ENCODE data around the gene SHISA6.
"Not testable (repeated sequence)": the region's sequence is repeated elsewhere in the genome, so short reads cannot be mapped to it uniquely, and the experiment has no call there.

SHISA6 gene

DNA sequence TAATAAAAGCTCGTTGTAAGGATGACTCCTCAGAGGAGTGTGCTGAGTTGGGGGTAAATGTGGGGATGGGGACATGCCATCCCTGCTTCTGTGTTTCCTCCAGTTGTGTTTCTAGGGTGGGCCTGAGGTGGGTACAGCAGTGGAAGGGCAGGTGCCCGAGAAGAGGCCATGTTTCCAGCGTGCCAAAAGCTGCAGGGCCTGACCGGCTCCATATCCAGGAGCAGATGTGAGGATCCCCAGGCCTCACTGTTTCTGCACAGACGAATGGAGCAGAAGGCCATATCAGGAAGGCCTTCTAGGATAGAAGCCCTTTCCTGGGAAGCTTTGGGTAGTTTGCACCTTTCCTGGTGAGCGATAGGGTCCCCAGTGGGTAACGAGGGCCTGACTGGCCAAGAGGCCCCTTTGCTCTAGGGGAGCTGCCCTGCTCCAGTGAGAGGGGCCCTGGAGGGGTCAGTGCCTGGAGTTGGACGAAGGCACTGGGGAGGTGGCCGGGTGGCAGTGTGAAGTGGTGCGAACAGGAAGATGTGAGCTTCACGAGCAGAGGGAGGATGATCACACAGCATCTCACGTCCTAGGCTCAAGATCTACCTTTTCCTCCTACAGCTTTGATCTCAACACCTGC is 62.9 kb downstream of the SHISA6 start:
- DNase-seq (ENCODE audit: low spot score), result no peak

DNA sequence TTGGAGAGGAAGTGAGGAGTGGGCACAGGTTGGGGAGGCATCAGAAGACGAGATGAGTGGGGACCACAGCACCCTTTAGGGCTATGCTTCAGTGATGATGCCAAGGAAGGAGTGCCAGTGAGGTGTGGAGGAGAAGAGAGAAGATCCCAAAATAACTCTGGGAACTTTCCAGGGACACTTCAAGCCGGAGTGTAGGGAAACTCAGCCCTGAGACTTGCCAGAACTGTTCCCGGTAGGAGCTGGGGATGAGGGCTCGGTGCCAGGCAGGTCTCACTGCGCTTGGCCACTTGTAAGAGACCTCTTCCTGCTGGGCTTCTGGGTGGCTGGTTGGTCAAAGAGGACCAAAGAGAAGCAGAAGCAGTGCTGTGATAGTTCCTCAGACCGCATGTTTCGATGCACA is 63.6 kb downstream of the SHISA6 start:
- no peak for DNase-seq (ENCODE audit: low spot score)

DNA sequence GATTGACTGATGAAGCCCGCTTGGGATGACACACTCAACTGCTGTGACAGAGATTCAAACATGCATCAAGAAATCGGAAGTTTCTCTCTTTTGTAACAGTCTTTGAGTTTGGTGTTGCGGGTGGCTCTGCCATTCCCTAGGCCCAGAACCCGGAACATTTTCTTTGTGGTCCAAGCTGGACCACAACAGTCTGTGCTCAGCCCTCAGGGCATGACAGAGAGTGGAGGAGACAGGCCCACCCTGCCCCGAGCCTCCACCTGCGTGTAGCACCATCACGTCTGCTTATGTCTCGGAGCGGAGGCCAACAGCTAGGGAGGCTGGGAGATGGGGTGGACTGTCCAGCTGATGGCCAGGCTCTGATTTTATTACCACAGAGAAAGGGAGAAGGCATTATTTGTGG is 64.5 kb downstream of the SHISA6 start:
- no peak for DNase-seq (ENCODE audit: low spot score)

DNA sequence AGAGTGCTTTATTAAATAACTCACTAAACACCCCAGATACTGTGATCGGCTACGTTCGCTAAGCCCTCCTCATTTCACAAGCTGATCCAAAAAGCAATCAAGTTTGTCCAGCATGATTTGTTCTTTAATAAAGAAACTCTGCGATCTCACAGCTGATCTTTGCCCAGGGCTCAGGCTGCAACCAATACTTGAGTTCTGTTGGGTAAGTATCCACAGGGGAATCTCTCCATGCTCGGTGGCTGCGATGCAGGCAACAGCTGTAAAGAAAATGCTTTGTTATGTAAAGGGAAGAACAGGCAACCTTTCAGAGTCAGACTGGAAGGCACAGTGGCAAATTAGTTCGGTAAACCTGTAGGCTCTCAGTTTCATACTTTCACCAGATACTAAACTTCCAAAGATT is 67.5 kb downstream of the SHISA6 start:
- no peak for DNase-seq (ENCODE audit: low spot score)

DNA sequence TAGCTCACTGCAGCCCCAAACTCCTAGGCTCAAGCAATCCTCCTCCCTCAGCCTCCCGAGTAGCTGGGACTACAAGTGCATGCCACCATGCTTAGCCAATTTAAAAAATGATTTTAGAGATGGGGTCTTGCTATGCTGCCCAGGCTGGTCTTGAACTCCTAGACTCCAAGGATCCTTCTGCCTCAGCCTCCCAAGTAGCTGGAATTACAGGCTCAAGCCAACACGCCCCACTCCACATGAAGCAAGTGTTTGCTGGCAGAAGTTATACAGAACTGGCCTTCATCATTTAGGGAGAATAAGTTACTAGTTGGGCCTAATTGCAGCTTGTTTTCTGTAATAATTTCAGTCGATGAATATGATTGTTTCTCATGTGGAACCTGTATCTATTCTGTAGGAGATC is 68.0 kb downstream of the SHISA6 start:
- DNase-seq (ENCODE audit: low spot score), result no peak

DNA sequence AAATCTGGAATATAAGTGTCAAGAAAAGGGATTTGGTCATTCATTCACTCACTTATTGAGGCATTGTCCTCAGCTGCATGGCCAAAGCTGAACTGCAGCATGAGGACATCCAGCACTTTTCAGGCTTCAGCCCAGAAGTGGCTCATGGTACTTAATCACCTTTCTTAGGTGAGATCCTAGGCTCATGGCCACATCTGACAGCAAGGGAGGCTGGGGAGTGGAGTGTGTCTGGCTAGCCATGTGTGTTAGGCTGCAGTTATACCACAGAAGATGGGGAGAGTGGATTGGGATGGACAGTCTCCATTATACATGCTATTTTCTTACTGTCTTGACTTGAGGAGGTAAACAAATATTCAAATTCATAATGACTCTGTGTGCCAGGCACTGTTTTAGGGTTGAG is 68.8 kb downstream of the SHISA6 start:
- no peak for DNase-seq (ENCODE audit: low spot score)

DNA sequence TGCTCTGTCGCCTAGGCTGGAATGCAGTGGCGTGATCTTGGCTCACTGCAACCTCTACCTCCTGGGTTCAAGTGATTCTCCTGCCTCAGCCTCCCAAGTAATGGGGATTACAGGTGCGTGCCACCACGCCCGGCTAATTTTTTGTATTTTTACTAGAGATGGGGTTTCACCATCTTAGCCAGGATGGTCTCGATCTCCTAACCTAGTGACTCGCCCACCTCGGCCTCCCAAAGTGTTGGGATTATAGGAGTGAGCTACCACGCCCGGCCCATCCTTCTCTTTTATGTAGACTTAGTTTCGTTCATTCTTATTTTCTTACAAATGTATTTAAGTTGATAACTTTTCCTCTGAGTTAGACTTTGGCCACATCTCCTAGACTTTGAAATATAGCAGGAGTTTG is 75.4 kb downstream of the SHISA6 start:
- not testable (repeated sequence) for DNase-seq (ENCODE audit: low spot score)

DNA sequence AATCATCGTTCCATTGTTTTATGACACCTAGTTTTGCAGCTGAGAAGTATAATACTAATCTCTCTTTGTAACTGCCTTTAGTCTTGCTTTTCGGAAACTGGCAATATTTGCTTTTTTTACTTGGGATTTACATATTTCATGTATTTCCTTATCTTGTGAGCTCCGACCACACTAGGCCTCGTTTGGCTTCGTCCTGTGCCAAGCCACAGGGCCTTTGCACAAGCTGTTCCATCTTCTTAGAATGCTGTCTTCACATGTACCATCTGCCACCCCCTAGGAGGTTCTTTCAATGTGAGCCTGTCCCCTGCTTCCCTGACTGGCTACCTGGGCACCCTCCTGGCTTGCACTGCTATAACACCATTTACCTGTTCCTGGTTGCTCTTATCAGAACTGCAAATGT is 77.2 kb downstream of the SHISA6 start:
- DNase-seq (ENCODE audit: low spot score), result no peak

DNA sequence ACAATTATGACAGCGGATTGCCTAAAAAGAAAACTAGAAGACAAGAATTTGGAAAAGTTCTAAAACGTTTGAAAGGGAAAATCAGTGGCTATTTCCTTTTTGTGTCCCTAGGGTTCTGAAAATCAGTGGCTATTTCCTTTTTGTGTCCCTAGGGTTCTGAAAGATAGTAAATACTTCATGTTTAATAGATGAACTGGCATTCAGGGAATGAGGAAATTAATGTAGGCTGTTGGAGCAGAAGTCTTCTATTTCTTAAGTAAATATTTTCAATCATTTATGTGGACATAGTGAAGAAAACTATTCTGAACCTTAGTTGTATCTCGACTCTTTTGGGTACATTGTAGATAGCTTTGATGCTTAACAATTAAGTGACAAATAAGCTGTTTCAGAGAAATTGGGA is 78.9 kb downstream of the SHISA6 start:
- DNase-seq (ENCODE audit: low spot score), result no peak

DNA sequence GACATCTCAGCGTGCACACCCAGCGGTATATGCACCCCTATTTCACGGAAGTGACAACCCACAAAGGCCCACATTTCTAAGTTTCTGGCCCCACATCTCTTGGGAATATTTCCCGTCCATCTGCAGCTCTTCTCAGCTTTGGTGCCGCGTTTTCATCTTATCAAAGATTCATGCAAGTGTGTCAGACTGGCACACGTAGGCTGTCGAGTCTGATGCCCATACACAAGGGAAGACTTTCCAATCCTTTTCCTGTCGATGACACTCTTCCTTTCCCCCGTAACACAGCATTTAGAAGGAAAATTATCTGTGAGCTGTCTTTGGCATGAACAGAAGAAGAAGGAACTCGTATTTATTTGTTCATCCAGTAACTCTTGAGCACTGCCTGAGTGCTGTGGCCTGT is 83.0 kb downstream of the SHISA6 start:
- DNase-seq (ENCODE audit: low spot score), result no peak

DNA sequence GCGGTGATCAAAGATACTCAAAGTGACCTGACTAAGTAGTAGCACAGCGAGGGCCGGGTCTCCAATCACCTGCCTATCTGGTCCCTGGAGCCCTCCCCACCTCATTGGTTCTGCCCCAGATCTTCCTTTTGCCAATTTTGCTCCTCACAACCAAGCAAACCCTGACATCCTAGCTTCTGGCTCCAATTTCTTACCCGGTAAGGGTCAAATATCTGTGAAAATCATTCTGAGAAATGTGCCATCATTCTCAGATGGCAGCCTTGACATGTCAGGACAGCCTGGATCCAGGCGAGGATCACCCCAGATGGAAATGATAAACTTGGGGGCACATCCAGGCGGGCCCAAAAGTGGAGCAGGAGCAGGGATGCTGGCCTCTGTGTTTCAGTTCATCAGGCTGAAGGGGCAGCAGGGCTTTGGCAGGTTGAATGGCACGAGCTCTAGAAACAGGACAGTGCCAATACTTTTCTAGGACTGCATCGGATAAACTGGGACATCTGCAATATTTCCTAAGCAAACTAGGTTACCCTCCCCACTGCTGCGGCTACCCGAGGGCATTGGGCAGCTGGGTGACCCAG is 83.9 kb downstream of the SHISA6 start:
- DNase-seq (ENCODE audit: low spot score), result no peak

DNA sequence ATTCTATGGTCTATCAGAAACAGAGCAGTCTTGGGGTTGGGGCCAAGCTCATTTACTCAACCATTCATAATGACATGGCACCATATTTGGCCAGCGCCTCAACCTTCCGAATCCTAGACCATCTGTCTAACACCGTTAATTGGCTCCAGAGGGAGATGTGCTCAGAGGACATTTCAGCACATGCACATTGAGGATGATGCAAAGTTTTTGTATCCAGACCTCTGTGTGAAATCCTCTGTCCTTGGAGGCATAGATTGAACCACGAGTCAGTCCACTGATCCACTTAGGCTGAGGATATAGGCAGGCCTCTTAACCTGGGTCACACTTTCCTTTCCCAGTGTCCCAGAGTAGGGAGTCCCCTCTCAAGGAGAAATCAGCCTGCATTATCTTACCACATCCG is 85.5 kb downstream of the SHISA6 start:
- DNase-seq (ENCODE audit: low spot score), result no peak

DNA sequence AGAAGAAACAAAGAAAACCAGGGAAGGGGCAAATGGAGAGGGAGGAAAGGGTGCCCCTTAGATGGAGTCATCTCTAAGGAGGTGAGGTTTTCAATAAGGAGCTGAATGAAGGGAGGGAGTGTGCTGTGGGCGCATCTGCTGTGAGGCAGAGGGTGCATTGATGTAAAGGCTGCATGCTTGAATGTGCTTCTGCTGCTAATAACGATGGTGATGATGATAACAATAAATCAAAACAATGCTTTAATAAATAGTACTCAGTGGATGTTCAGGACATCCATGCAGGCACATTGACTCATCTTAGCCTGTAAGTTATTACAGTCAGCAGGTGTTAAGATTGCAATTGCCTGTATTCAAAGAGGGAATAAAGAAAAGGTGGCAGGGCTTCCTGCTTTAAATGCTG is 87.8 kb downstream of the SHISA6 start:
- no peak for DNase-seq (ENCODE audit: low spot score)

DNA sequence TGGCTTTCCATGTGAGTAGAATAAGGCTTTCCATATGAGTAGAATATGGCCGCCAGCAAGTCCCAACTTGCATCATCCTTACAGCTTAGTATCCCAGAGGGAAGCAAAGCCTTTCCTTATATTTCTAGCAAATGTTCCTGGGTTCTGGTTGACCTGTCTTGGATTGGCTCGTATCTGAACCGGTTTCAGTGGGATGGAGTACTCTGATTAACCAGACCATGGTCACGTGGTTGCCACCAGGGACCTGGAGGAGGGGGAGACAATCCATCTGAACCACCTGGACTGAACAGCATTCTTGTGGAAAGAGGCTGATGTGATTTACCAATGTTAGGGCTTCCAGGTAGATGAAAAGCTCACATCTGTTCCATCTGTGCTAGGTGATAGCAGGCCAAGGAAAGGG is 89.0 kb downstream of the SHISA6 start:
- no peak for DNase-seq (ENCODE audit: low spot score)

DNA sequence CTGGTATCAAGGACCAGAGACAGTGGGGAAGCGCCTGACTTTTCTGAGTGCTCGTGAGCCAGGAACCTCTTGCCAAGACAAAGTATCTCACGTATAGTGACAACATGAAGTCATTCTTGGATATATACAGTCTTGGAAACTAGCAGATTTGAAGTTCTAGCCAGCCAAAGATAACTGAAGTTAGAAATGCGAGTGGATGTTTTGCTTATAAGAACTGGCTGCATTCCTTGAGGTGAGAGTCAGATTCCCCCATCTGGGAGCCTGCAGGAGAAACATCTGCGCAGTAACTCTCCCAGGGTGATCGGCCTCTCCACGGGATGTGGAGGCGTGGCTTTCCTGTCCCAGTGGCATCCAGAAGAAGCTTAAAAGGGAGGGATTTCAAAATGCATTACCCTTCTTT is 89.8 kb downstream of the SHISA6 start:
- peak; percentile 33 for DNase-seq (ENCODE audit: low spot score)

DNA sequence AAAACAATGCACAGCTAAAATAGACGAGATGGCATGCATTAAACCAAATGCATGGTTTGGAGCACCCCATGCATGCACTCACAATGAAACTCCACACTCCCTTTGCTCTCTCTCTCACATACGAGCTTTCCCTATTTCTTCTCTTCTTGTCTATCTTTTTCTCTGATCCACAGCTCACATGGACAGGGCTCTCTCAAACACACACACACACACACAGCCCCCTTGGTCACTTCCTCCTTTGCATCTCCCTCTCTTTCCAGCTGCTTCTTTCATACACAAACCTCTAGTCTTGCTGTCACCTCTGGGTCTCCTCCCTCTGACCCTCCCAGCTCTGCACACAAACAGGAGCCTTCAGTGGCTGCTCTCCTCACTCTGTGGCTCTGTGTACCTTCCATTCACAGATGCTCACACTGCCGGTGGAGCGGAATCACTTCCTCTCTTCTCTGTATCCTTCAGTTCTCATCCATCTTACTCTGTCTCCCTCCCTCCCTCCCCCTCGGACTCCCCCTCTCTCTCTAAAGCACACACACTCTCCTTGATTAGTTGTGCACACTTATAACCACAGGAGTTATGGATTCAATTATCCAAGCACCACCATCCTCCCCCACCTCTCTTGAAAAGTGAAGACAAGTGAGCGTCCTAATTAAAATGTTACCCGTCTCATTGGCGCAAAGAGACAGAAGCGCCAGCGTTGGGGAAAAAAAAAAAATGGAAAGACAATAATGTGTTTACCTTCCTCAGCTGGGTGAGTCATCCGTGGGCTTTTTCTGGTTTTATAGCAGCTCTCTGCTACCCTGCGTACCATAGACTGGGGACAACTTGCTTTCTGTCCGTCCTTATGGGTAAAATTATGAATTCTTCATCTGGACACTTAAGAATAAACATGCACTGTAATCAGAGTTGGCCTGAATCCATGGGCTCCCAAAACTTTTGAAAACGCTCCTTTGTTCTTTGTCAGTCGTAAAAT is 90.8 kb downstream of the SHISA6 start:
- DNase-seq (ENCODE audit: low spot score), result no peak

DNA sequence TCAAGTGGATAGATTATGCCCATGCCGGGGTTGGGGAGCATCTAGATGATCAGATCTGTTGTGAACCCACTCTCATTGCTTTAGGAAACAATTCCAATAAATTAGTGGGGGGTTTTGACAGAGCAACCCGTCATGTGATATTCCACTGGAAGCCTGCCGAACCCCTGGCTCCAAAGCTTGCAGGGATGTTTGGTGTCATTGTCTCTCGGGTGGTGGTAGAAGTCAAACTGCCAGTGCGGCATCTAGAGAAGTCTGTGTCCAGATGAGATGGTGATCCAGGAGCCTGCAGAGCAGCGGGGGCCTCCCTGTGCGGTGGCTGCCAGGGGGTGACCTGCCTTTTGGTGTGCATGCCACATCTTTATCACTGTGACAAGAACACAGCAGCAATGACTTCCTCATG is 91.7 kb downstream of the SHISA6 start:
- DNase-seq (ENCODE audit: low spot score), result no peak

DNA sequence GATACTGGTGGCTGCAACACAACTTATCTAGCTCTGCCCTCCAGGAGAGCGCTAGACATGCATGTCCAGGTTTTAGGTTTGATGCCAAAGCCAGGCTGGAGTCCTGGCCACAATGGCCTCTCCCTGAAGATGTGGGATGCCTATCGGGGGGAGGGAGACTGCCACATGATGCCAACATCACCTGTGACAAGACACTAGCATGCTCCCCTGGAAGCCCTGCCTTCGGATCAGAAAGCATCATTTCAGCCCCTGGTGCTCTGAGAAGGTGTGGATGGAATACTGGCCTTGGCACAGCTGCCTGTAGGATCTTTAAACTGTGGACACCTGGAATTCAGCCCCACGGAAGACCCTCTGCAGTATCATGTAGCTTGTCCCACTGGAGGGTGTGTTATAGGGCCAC is 93.5 kb downstream of the SHISA6 start:
- DNase-seq (ENCODE audit: low spot score), result no peak

DNA sequence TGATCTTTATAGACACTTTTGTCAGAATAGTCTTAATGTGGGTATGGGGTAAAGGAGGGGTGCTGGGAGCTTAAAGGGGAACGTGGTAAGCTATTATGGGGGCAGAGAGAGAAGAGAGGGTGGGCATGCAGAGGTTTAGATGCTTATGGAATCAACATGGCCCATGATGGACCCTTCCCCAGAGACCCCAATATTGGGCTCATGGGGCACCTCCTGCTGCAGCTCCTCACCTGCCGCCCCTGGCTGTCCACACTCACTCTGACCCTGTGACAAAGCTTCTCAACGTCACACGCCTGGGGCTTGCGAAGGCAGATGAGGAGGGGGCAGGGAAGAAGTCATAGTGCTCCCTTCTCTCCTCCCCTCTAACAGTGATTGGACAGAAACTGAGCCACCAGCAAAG is 95.3 kb downstream of the SHISA6 start:
- no peak for DNase-seq (ENCODE audit: low spot score)

DNA sequence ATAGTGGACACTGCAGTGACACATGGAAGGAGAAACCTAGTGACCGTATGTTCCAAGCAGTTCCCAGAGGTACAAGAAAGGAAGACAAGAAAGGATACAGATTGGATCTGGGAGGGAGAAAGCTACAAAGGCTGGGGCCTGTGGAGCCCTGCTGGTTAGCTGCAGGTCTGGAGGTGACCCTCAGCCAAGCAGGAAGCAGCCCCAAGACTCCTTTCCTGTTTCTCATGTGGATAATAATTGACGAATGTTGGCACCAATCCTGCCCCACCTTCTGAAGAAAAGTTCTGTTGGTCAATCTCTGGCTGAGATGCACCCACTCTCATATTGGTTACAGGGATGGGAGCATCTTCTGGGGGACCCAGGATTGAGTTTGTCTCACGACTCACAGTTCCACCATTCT is 99.8 kb downstream of the SHISA6 start:
- DNase-seq (ENCODE audit: low spot score), result no peak

DNA sequence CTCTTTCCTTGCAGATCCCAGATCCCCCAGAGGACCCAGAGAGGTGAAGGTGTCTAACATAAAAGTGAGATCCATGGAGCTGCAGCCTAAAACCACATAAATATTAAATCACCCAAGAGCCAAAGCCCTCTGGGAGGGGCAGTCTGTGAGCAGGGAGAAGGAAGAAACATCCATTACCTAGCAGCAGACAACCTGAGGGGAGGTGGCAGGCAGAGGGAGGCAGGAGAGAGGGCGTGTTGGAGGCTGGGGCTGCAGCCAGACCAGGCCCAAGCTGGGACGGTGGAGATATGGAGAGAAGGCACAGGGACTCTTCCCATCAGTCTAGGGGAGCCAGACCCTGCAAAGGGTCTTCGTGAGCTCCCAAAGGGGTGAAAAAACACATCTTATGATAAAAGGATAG is 101.1 kb downstream of the SHISA6 start:
- no peak for DNase-seq (ENCODE audit: low spot score)

DNA sequence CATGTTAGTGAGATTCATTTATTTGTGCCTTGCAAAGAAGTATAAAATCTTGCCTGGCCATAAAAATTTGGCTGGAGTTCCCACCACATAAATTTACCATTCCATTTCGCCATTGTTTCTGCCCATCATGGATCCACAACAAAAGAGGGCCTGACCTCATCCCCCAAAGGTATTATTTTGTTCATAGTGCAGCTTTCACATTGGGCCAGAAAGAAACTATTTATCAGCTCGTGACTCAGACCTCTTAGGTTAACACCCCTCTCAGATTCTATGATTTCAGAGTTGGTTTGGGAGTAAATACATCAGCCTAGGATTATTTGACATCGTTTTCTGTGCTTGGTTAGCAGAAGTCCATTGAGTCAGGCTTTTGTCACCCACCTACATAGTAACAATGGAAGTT is 108.1 kb downstream of the SHISA6 start:
- no peak for DNase-seq (ENCODE audit: low spot score)

DNA sequence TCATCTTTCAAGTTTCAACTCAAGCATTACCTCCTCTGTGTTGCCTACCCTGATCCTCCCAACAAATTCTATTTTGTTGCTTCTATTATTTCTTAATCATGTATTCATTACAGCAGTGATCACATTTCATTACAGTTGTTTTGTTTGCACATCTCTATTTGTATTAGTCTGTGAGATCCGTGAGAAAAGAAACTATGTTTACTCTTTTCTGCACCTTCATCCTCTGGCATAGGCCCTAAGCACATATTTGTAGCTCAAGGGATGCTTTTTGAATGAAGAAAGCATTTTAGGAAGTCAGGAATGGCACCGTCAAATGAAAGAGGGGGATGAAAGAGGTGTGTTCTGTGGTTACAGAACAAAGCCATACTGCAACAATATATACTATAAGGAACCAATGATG is 110.5 kb downstream of the SHISA6 start:
- DNase-seq (ENCODE audit: low spot score), result no peak
